Measurements from ENCODE around the gene LPCAT2.

LPCAT2 gene

DNA sequence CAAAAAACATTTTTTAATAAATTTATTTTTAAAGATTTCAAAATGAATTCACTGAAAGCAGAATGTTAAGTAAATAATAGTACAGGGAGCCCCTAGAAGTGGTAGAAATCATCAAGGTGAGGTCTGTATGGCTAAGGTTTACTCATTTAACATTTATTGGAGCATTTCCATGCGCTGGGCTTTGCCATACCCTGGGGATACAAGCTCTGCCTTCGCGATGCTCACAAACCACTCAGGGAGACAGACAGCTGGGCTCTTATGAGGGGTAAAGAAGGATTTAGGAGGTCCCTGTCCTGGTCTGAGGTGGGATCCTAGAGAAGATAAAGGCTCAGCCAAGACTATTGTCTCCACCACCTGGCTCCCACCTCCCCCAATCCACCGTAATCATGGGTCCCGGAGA, 11.3 kb upstream of the LPCAT2 start:
- TF ChIP-seq ZBTB7A (IDR thresholded peaks at IDR 0.05; ENCODE audit: low read depth) (no peak), EGR1 (IDR thresholded peaks at IDR 0.05) (no peak), CEBPB (IDR thresholded peaks at IDR 0.05) (no peak), CREB1 (IDR thresholded peaks at IDR 0.05; ENCODE audit: low read depth) (no peak), NFIC (IDR thresholded peaks at IDR 0.05) (no peak), TAF1 (IDR thresholded peaks at IDR 0.05; ENCODE audit: low read depth) (no peak), EP300 (IDR thresholded peaks at IDR 0.05; ENCODE audit: borderline replicate concordance) (no peak), YY1 (IDR thresholded peaks at IDR 0.05; ENCODE audit: low read depth) (no peak), RAD21 (IDR thresholded peaks at IDR 0.05; ENCODE audit: low read depth) (no peak), TEAD4 (IDR thresholded peaks at IDR 0.05) (no peak), FOXM1 (IDR thresholded peaks at IDR 0.05; ENCODE audit: borderline replicate concordance, low read depth) (no peak), TCF12 (IDR thresholded peaks at IDR 0.05; ENCODE audit: low read depth) (no peak)
- TF ChIP-seq, protein P1, sequence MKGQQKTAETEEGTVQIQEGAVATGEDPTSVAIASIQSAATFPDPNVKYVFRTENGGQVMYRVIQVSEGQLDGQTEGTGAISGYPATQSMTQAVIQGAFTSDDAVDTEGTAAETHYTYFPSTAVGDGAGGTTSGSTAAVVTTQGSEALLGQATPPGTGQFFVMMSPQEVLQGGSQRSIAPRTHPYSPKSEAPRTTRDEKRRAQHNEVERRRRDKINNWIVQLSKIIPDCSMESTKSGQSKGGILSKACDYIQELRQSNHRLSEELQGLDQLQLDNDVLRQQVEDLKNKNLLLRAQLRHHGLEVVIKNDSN (IDR thresholded peaks at IDR 0.05), result no peak
- TF ChIP-seq, protein P2, sequence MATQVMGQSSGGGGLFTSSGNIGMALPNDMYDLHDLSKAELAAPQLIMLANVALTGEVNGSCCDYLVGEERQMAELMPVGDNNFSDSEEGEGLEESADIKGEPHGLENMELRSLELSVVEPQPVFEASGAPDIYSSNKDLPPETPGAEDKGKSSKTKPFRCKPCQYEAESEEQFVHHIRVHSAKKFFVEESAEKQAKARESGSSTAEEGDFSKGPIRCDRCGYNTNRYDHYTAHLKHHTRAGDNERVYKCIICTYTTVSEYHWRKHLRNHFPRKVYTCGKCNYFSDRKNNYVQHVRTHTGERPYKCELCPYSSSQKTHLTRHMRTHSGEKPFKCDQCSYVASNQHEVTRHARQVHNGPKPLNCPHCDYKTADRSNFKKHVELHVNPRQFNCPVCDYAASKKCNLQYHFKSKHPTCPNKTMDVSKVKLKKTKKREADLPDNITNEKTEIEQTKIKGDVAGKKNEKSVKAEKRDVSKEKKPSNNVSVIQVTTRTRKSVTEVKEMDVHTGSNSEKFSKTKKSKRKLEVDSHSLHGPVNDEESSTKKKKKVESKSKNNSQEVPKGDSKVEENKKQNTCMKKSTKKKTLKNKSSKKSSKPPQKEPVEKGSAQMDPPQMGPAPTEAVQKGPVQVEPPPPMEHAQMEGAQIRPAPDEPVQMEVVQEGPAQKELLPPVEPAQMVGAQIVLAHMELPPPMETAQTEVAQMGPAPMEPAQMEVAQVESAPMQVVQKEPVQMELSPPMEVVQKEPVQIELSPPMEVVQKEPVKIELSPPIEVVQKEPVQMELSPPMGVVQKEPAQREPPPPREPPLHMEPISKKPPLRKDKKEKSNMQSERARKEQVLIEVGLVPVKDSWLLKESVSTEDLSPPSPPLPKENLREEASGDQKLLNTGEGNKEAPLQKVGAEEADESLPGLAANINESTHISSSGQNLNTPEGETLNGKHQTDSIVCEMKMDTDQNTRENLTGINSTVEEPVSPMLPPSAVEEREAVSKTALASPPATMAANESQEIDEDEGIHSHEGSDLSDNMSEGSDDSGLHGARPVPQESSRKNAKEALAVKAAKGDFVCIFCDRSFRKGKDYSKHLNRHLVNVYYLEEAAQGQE (IDR thresholded peaks at IDR 0.05; ENCODE audit: low read depth), result no peak
- TF ChIP-seq, protein P3, sequence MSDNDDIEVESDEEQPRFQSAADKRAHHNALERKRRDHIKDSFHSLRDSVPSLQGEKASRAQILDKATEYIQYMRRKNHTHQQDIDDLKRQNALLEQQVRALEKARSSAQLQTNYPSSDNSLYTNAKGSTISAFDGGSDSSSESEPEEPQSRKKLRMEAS (IDR thresholded peaks at IDR 0.05), result no peak

DNA sequence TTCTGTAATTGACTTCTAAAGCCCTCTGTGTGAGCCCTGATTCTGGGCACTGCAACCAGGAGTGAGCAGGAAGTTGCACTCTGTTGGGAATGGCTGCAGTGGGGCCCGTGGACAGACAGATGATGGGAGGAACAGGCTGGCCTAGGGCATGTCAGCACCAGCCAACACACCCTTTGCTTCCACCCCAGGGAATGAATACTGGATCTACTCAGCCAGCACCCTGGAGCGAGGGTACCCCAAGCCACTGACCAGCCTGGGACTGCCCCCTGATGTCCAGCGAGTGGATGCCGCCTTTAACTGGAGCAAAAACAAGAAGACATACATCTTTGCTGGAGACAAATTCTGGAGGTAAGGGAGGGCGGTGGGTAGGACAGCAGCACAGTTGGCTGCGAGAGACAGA, 10.8 kb upstream of the LPCAT2 start:
- TF ChIP-seq TEAD4 (IDR thresholded peaks at IDR 0.05), result no peak

DNA sequence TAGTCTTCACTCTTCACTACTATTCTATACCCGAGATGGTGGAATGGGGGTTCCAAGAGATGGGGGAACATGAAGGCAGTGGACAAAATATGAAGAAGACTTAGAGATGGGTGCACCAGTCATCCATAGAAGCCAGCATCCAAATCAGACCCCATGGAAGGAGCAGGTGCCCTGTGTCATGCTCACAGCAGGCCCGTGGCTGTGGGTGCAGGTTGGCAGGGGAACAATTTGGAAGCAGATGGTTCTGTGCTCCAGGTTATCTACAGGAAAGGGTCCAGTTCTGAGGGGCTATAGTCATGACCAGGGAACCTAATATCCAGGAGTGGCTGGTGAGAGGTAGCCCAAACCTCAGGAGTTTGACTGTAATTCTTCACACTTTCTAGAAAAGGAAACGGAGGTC, 9.6 kb upstream of the LPCAT2 start:
- TF ChIP-seq FOXM1 (IDR thresholded peaks at IDR 0.05; ENCODE audit: borderline replicate concordance, low read depth) (no peak), NFIC (IDR thresholded peaks at IDR 0.05) (no peak), YY1 (IDR thresholded peaks at IDR 0.05; ENCODE audit: low read depth) (no peak), TAF1 (IDR thresholded peaks at IDR 0.05; ENCODE audit: low read depth) (no peak), ZBTB7A (IDR thresholded peaks at IDR 0.05; ENCODE audit: low read depth) (no peak), TCF12 (IDR thresholded peaks at IDR 0.05; ENCODE audit: low read depth) (no peak), EGR1 (IDR thresholded peaks at IDR 0.05) (no peak), EP300 (IDR thresholded peaks at IDR 0.05; ENCODE audit: borderline replicate concordance) (no peak), CREB1 (IDR thresholded peaks at IDR 0.05; ENCODE audit: low read depth) (no peak), RAD21 (IDR thresholded peaks at IDR 0.05; ENCODE audit: low read depth) (no peak), CEBPB (IDR thresholded peaks at IDR 0.05) (no peak), TEAD4 (IDR thresholded peaks at IDR 0.05) (no peak)
- TF ChIP-seq, protein P1 (IDR thresholded peaks at IDR 0.05), result no peak
- TF ChIP-seq, protein P2 (IDR thresholded peaks at IDR 0.05; ENCODE audit: low read depth), result no peak
- TF ChIP-seq, protein P3 (IDR thresholded peaks at IDR 0.05), result no peak

DNA sequence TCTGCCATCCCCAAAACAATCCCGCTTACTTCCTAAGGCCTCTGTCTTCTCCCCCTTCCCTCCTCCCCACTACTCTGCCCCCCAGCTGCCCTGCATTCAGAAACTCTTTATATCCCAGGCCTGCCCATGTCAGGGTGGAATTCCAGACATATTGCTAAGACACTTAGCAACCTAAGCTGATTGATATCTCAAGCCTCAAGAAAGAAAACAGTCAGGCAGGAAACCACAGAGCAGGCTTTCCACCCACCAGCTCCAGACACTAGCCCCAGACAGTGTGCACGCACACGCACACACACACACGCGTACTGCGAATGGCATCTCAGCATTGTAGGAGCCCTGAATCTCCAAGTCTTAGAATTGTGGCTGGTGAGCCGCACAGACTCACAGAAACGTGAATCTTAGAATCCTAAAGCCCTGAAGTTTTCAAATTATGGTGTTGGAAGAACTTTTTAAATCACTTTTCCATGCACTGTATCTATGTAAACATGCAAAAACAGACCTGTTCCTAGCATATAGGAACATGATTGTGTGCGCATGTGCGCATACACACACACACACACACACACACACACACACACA, 8.8 kb upstream of the LPCAT2 start:
- TF ChIP-seq FOXM1 (IDR thresholded peaks at IDR 0.05; ENCODE audit: borderline replicate concordance, low read depth) (no peak), RAD21 (IDR thresholded peaks at IDR 0.05; ENCODE audit: low read depth) (no peak), TCF12 (IDR thresholded peaks at IDR 0.05; ENCODE audit: low read depth) (no peak), CREB1 (IDR thresholded peaks at IDR 0.05; ENCODE audit: low read depth) (no peak)

DNA sequence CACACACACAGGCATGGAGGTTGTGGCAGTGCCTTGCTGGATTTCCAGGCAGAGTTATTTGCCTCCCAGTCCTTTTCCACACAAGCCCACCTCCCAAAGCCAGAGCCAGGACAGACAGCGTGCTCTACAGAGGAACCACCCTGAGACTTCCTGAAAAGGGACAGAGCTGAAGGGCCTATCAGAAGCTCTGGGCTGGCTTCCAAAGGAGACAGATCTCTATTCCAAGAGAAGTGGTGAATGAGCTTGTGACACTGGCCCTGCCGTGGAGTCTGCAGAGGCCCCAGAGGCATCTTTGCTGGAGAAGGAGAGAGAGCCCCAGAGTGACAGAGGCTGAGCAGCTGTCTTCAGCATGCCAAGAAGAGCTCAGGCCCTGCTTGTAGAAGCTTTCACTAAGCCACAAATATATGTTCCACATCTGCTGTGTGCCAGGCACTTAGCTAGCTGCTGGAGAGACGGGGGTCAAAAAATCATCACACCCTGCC, 8.3 kb upstream of the LPCAT2 start:
- TF ChIP-seq CREB1 (IDR thresholded peaks at IDR 0.05; ENCODE audit: low read depth) (no peak), NFIC (IDR thresholded peaks at IDR 0.05) (no peak)
- TF ChIP-seq, protein P1 (IDR thresholded peaks at IDR 0.05), result no peak
